ENCODE results near the gene SRGN. TPM values are rescaled to one million over a fixed set of nuclear protein-coding genes. Genes with fewer than 3 reads are reported as not detected.

The SRGN gene
- total and polyA plus RNA-seq, 10 of the 15 experiments (the other 5 are each of a cell fraction or from before 2014, with no cell fraction given): 382 to 2,414 (median 885) TPM

DNA sequence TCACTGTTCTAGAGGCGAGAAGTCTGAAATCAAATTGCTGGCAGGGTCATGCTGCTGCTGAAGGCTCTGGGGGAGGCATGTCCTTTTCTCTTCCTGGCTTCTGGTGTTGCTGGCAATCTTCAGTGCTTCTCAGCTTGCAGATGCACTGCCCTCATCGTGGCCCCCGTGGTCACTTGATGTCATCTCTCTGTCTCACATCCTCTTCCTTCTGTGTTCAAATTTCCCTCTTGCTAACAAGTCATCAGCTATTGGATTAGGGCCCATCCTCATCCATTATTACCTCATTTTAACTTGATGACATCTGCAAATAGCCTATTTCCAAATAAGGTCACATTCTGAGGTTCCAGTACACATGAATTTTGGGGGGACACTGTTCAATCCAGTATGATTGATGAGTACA lies 36.6 kb upstream of the SRGN start (continued):
- TF ChIP-seq, protein P1, sequence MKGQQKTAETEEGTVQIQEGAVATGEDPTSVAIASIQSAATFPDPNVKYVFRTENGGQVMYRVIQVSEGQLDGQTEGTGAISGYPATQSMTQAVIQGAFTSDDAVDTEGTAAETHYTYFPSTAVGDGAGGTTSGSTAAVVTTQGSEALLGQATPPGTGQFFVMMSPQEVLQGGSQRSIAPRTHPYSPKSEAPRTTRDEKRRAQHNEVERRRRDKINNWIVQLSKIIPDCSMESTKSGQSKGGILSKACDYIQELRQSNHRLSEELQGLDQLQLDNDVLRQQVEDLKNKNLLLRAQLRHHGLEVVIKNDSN (IDR thresholded peaks at IDR 0.05; ENCODE audit: borderline replicate concordance, extremely low read length, insufficient read depth, low read depth, low read length): no peak
- TF ChIP-seq BCL11A (IDR thresholded peaks at IDR 0.05; ENCODE audit: low read depth, low read length) (peak; percentile 52; the same call in 1 of the 2 replicates), FOXM1 (IDR thresholded peaks at IDR 0.05; ENCODE audit: low read depth, low read length) (peak; percentile 53; the same call in 1 of the 2 replicates), BHLHE40 (IDR thresholded peaks at IDR 0.05; ENCODE audit: borderline replicate concordance in 1 of 2, low read depth in 2 of 2, low read length in 1 of 2) (peak in 1 of 2 experiments; percentile 41; a peak in 1 of 4 replicates), ZNF384 (IDR thresholded peaks at IDR 0.05; ENCODE audit: borderline replicate concordance, low read depth, low read length) (no peak), SREBF1 (IDR thresholded peaks at IDR 0.05; ENCODE audit: low read length) (no peak), RAD51 (IDR thresholded peaks at IDR 0.05) (peak; percentile 65; the same call in 1 of the 2 replicates), SMARCA5 (IDR thresholded peaks at IDR 0.05) (no peak), EP300 (IDR thresholded peaks at IDR 0.05; ENCODE audit: borderline replicate concordance in 1 of 2, control insufficient read depth in 1 of 2, low read depth in 2 of 2, low read length in 2 of 2) (peak in 1 of 2 experiments; percentile 87; a peak in 1 of 4 replicates)
- TF ChIP-seq, protein P2, sequence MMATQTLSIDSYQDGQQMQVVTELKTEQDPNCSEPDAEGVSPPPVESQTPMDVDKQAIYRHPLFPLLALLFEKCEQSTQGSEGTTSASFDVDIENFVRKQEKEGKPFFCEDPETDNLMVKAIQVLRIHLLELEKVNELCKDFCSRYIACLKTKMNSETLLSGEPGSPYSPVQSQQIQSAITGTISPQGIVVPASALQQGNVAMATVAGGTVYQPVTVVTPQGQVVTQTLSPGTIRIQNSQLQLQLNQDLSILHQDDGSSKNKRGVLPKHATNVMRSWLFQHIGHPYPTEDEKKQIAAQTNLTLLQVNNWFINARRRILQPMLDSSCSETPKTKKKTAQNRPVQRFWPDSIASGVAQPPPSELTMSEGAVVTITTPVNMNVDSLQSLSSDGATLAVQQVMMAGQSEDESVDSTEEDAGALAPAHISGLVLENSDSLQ (IDR thresholded peaks at IDR 0.05): no peak
- TF ChIP-seq, protein P3, sequence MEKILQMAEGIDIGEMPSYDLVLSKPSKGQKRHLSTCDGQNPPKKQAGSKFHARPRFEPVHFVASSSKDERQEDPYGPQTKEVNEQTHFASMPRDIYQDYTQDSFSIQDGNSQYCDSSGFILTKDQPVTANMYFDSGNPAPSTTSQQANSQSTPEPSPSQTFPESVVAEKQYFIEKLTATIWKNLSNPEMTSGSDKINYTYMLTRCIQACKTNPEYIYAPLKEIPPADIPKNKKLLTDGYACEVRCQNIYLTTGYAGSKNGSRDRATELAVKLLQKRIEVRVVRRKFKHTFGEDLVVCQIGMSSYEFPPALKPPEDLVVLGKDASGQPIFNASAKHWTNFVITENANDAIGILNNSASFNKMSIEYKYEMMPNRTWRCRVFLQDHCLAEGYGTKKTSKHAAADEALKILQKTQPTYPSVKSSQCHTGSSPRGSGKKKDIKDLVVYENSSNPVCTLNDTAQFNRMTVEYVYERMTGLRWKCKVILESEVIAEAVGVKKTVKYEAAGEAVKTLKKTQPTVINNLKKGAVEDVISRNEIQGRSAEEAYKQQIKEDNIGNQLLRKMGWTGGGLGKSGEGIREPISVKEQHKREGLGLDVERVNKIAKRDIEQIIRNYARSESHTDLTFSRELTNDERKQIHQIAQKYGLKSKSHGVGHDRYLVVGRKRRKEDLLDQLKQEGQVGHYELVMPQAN (conservative IDR thresholded peaks at IDR 0.05): no peak; the same call in 1 of the 2 replicates
- TF ChIP-seq, protein P4, sequence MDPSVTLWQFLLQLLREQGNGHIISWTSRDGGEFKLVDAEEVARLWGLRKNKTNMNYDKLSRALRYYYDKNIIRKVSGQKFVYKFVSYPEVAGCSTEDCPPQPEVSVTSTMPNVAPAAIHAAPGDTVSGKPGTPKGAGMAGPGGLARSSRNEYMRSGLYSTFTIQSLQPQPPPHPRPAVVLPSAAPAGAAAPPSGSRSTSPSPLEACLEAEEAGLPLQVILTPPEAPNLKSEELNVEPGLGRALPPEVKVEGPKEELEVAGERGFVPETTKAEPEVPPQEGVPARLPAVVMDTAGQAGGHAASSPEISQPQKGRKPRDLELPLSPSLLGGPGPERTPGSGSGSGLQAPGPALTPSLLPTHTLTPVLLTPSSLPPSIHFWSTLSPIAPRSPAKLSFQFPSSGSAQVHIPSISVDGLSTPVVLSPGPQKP (IDR thresholded peaks at IDR 0.05; ENCODE audit: low read depth, low read length): no peak
- TF ChIP-seq, protein P5, sequence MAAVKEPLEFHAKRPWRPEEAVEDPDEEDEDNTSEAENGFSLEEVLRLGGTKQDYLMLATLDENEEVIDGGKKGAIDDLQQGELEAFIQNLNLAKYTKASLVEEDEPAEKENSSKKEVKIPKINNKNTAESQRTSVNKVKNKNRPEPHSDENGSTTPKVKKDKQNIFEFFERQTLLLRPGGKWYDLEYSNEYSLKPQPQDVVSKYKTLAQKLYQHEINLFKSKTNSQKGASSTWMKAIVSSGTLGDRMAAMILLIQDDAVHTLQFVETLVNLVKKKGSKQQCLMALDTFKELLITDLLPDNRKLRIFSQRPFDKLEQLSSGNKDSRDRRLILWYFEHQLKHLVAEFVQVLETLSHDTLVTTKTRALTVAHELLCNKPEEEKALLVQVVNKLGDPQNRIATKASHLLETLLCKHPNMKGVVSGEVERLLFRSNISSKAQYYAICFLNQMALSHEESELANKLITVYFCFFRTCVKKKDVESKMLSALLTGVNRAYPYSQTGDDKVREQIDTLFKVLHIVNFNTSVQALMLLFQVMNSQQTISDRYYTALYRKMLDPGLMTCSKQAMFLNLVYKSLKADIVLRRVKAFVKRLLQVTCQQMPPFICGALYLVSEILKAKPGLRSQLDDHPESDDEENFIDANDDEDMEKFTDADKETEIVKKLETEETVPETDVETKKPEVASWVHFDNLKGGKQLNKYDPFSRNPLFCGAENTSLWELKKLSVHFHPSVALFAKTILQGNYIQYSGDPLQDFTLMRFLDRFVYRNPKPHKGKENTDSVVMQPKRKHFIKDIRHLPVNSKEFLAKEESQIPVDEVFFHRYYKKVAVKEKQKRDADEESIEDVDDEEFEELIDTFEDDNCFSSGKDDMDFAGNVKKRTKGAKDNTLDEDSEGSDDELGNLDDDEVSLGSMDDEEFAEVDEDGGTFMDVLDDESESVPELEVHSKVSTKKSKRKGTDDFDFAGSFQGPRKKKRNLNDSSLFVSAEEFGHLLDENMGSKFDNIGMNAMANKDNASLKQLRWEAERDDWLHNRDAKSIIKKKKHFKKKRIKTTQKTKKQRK (IDR thresholded peaks at IDR 0.05; ENCODE audit: low read depth, low read length): no peak
- TF ChIP-seq, protein P6, sequence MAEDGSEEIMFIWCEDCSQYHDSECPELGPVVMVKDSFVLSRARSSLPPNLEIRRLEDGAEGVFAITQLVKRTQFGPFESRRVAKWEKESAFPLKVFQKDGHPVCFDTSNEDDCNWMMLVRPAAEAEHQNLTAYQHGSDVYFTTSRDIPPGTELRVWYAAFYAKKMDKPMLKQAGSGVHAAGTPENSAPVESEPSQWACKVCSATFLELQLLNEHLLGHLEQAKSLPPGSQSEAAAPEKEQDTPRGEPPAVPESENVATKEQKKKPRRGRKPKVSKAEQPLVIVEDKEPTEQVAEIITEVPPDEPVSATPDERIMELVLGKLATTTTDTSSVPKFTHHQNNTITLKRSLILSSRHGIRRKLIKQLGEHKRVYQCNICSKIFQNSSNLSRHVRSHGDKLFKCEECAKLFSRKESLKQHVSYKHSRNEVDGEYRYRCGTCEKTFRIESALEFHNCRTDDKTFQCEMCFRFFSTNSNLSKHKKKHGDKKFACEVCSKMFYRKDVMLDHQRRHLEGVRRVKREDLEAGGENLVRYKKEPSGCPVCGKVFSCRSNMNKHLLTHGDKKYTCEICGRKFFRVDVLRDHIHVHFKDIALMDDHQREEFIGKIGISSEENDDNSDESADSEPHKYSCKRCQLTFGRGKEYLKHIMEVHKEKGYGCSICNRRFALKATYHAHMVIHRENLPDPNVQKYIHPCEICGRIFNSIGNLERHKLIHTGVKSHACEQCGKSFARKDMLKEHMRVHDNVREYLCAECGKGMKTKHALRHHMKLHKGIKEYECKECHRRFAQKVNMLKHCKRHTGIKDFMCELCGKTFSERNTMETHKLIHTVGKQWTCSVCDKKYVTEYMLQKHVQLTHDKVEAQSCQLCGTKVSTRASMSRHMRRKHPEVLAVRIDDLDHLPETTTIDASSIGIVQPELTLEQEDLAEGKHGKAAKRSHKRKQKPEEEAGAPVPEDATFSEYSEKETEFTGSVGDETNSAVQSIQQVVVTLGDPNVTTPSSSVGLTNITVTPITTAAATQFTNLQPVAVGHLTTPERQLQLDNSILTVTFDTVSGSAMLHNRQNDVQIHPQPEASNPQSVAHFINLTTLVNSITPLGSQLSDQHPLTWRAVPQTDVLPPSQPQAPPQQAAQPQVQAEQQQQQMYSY (CRISPR knock-in tag; IDR thresholded peaks at IDR 0.05): no peak

Measured in GM12878 (cell line).